Measurements from ENCODE around the gene ACE.
"Not testable (repeated sequence)": the region's sequence is repeated elsewhere in the genome, so short reads cannot be mapped to it uniquely, and the experiment has no call there.

Gene ACE

DNA sequence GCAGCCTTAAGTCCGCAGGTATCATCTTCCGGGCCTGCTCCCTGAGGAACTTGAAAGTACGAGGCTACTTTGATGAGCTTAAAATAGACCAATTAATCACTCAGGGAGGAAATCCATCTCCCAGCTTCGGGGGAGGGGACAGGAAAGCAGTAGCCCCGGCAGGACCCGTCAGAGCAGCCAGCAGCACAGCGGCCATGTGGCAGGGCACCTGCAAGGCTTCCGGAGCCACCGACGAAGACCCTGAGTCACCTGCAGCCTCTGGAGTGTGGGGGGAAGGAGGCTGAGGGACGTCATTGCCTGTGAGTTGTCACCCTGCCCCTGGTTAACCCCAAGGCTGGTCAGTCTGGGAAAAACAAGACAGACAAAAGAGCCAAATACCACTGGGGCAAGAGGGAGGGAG, 26.3 kb upstream of the ACE start:
- no peak for DNase-seq (ENCODE audit: low read depth)
- TF ChIP-seq CTCF (IDR thresholded peaks at IDR 0.05; ENCODE audit: insufficient read depth, low read depth, low read length, missing control alignments) = no peak
- no peak overlapping the region for H3K4me3 ChIP-seq (ENCODE audit: low read depth, low read length)

- no peak for DNase-seq (ENCODE audit: low read depth)
- no peak overlapping the region for H3K4me3 ChIP-seq (ENCODE audit: low read depth, low read length)
- no peak for TF ChIP-seq CTCF (IDR thresholded peaks at IDR 0.05; ENCODE audit: insufficient read depth, low read depth, low read length, missing control alignments)
These were observed 25.7 kb upstream of the ACE start for GRCh38 chr17:63451150-63451549.

GRCh38 chr17:63452046-63452961, 24.6 kb upstream of the ACE start:
- no peak for DNase-seq (ENCODE audit: low read depth)
- no peak for TF ChIP-seq CTCF (IDR thresholded peaks at IDR 0.05; ENCODE audit: insufficient read depth, low read depth, low read length, missing control alignments)
- H3K4me3 ChIP-seq (ENCODE audit: low read depth, low read length) = no peak overlapping the region

- TF ChIP-seq CTCF (IDR thresholded peaks at IDR 0.05; ENCODE audit: insufficient read depth, low read depth, low read length, missing control alignments) = no peak
- no peak for DNase-seq (ENCODE audit: low read depth)
- no peak overlapping the region for H3K4me3 ChIP-seq (ENCODE audit: low read depth, low read length)
These were observed 23.8 kb upstream of the ACE start for GRCh38 chr17:63452962-63453551.

GRCh38 chr17:63454357-63454756, 22.5 kb upstream of the ACE start:
- not testable (repeated sequence) for DNase-seq (ENCODE audit: low read depth); H3K4me3 ChIP-seq (ENCODE audit: low read depth, low read length)

GRCh38 chr17:63454915-63455314, 21.9 kb upstream of the ACE start:
- TF ChIP-seq CTCF (IDR thresholded peaks at IDR 0.05; ENCODE audit: insufficient read depth, low read depth, low read length, missing control alignments) = no peak
- DNase-seq (ENCODE audit: low read depth) = no peak

DNA sequence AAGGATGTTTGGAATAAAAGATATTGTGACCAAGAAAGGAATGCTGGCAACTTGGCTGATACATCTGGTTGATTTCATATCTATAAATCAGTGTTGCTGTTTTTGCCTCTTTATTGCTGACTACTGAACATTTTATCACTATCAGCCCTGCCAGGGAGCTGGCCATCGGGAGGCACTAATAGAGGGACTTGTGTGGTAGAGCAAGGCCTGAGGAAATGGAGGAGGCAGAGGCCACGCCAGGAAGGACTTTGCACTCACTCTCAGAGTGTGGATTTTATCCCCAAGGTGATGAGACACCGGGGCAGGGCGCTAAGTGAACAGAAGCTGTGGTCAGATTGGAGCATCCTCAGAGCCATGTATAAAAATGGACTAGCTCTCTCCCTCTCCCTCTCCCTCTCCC, 21.4 kb upstream of the ACE start:
- DNase-seq (ENCODE audit: low read depth) = no peak
- no peak for TF ChIP-seq CTCF (IDR thresholded peaks at IDR 0.05; ENCODE audit: insufficient read depth, low read depth, low read length, missing control alignments)
- H3K4me3 ChIP-seq (ENCODE audit: low read depth, low read length) = no peak overlapping the region

More at GRCh38 chr17:63454915-63455314, 21.9 kb upstream of the ACE start:
- H3K4me3 ChIP-seq (ENCODE audit: low read depth, low read length) = no peak overlapping the region

Measured in GM12865 (cell line).